Right lobe of liver (tissue), 4 donors: ENCODE results near the gene TBC1D2.

Source experiments
- CTCF ChIP-seq, 4 donors: fragments of 200-600 bp in 3 of 4; fragments of 450-650 bp in 1 of 4; IDR thresholded peaks; one replicate each; pipeline versions ENCODE4 v1.5.1 to v1.8.0; 2016 to 2022; ENCODE audit warnings: antibody characterized with exemption in 4 of 4, mild to moderate bottlenecking in 2 of 4
- POLR2A ChIP-seq: fragments of 450-650 bp; IDR thresholded peaks from one replicate; pipeline ENCODE4 v1.6.1; 2017; ENCODE audit warnings: antibody characterized with exemption, mild to moderate bottlenecking
- donor health status: DM: no; HTN: no; CAD: no.
- donor health status: DM: no; HTN: no; CAD: no.
- donor health status: DM: no; HTN: yes; CAD: no.

DNA sequence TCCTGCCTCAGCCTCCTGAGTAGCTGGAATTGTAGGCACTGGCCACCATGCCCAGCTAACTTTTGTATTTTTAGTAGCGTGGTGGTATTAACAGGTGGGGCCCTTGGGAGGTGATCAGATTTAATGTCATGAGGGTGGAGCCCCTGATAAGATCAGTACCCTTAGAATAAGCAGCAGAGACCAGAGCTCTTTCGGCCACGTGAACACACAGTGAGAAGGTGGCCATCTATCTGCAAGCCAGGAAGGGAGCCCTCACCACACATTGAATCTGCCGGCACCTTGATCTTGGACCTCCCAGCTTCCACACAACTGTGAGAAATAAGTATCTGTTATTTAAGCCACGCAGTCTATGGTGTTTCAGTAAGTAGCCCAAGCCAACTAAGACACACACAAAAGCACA lies 22.5 kb downstream of the TBC1D2 start:
- TF ChIP-seq CTCF (IDR thresholded peaks at IDR 0.05) (no peak), POLR2A (no peak)
